Natural killer cell treated with Interleukin-12 subunit alpha and Interleukin-12 subunit beta and Interleukin-15 and Interleukin-18, amount 100 ng/mL, for 72 hours (primary cell): ENCODE measurements around the gene TTC33. TPM values are rescaled to one million over a fixed set of nuclear protein-coding genes. Genes with fewer than 3 reads are reported as not detected.
"Not testable (repeated sequence)": the region's sequence is repeated elsewhere in the genome, so short reads cannot be mapped to it uniquely, and the experiment has no call there.

Experiments
- ATAC-seq, 2 donors: fragments of 150-1000 bp; cut with Tn5 transposase in 1 of 2; sonication (Bioruptor Pico), chemical (Tn5 transposase) in 1 of 2; 2 replicates each; pipeline ENCODE4 v1.10.0; 2021
- DNase-seq: peaks from one replicate; pipeline ENCODE4 v3.0.0; 2022; ENCODE audit warnings: low spot score
- H3K27ac Mint-ChIP-seq, 2 donors: 1 replicate in 1 of 2; 2 replicates in 1 of 2; pipeline ENCODE4 v1.8.0; 2022; ENCODE audit warnings: mixed read lengths in 2 of 2, mild to moderate bottlenecking in 1 of 2, moderate library complexity in 1 of 2
- H3K27me3 Mint-ChIP-seq, 2 donors: 1 replicate in 1 of 2; 2 replicates in 1 of 2; pipeline ENCODE4 v1.8.0; 2022; ENCODE audit warnings: mixed read lengths in 2 of 2
- H3K36me3 Mint-ChIP-seq: one replicate; pipeline ENCODE4 v1.8.0; 2022; ENCODE audit warnings: mixed read lengths
- H3K4me1 Mint-ChIP-seq, 2 donors: 1 replicate in 1 of 2; 2 replicates in 1 of 2; pipeline ENCODE4 v1.8.0; 2022; ENCODE audit warnings: low read depth in 2 of 2, mixed read lengths in 2 of 2, mild to moderate bottlenecking in 1 of 2
- H3K4me3 Mint-ChIP-seq: one replicate; pipeline ENCODE4 v1.8.0; 2022; ENCODE audit warnings: mixed read lengths
- H3K9me3 Mint-ChIP-seq: 2 replicates; pipeline ENCODE4 v1.8.0; 2022; ENCODE audit warnings: mixed read lengths
- total RNA-seq, 2 donors: library from RNA; stranded (reverse); gene quantifications; one replicate each; pipeline ENCODE4 v1.2.3, GENCODE V29; 2022

Gene TTC33
- total RNA-seq, 2 donors from 2014 or later: 13.5 to 16.9 TPM

DNA sequence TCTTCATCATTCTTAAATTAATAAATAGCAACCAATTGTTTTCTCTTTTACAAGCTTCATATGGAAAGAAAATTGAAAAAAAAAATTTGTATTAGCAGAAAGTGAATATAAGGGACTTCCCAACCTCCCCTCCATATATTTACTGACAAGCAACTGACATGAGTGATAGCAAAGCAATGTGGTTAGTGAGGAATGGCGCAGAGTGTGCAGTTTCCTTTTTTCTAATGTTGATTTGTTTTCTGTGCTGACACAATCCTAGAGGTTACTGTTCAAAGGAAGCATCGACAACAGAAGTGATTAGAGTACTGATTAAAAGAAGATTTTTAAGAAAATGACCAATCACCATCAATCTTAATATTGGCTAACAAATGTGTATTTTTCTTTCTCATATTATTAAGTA lies 77.7 kb downstream of the TTC33 start:
- Mint-ChIP-seq H3K9me3 (no peaks in the 10 kb centered on the region), H3K27ac (peak overlapping the region; percentile 94 to 100), H3K4me3 (peak overlapping the region; percentile 100), H3K36me3 (peaks cover 32% of the 10 kb centered on the region), H3K27me3 (no peaks in the 10 kb centered on the region), H3K4me1 (peaks cover 42 to 69% of the 10 kb centered on the region in 2 donors)
- no peak for DNase-seq
- ATAC-seq: no peak

DNA sequence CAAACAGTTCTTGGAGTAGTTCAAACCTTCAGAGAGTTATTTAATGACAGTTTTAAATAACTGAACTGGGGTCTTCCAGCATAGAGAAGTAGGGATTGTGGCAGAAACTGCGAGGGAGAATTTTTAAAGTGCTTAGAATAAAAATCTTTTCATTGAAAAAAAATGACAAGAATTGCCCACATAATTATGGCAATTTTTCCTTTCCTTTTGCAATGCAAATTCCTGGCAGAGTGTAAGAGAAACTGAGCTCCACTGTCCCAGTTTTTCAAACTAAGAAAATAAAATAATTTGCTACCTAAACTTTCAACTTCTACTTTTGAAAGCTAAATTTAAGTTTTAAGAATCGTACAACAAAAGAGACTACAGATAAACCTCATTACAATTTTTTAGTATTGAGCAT lies 78.3 kb downstream of the TTC33 start:
- H3K36me3 Mint-ChIP-seq: peaks cover 26% of the 10 kb centered on the region
- peak overlapping the region; percentile 82 to 100 for H3K27ac Mint-ChIP-seq
- H3K4me1 Mint-ChIP-seq: peaks cover 45 to 71% of the 10 kb centered on the region in 2 donors
- ATAC-seq: no peak
- H3K27me3 Mint-ChIP-seq: no peaks in the 10 kb centered on the region
- H3K4me3 Mint-ChIP-seq: peak overlapping the region; percentile 66
- no peak for DNase-seq
- H3K9me3 Mint-ChIP-seq: no peaks in the 10 kb centered on the region

DNA sequence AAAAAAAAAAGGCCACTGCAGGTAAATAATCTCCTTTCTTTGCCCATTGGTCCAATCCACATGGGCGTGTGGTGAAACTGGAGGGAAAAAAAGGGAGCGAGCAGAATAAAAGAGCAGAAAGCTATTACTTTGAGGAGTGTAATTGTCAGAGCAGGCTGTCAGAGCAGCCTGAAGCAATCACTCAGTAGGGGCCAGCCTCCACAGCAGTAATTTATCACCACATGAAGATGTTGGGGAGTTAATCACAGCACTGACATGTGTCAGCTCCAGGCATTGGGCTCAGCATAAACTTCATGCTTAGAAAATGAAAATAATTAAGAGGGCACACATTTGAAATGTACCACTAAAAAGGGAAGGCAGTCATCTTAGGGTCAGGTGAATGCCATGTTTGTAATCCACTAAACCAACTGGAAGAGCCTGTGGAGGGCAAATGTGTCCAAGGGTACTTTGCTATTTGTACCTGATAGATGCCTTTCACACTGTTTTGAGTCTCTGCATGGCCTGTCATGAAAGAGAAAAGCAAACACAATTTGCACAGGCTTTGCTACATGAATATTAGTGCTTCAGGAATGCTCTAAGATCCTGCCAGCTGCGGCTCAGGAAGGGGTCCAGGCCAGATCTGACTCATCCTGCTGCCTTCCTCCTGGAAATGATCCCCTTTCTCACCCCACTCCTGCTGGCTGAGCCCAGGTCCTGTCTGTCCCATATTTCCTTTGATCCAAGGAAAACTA lies 79.0 kb downstream of the TTC33 start:
- H3K9me3 Mint-ChIP-seq: no peaks in the 10 kb centered on the region
- H3K4me1 Mint-ChIP-seq: peaks cover 45 to 67% of the 10 kb centered on the region in 2 donors
- H3K4me3 Mint-ChIP-seq: peak overlapping the region; percentile 66
- no peaks in the 10 kb centered on the region for H3K27me3 Mint-ChIP-seq
- DNase-seq (no peak), ATAC-seq (no peak)
- peaks cover 19% of the 10 kb centered on the region for H3K36me3 Mint-ChIP-seq
- peak overlapping the region; percentile 82 to 100 for H3K27ac Mint-ChIP-seq

DNA sequence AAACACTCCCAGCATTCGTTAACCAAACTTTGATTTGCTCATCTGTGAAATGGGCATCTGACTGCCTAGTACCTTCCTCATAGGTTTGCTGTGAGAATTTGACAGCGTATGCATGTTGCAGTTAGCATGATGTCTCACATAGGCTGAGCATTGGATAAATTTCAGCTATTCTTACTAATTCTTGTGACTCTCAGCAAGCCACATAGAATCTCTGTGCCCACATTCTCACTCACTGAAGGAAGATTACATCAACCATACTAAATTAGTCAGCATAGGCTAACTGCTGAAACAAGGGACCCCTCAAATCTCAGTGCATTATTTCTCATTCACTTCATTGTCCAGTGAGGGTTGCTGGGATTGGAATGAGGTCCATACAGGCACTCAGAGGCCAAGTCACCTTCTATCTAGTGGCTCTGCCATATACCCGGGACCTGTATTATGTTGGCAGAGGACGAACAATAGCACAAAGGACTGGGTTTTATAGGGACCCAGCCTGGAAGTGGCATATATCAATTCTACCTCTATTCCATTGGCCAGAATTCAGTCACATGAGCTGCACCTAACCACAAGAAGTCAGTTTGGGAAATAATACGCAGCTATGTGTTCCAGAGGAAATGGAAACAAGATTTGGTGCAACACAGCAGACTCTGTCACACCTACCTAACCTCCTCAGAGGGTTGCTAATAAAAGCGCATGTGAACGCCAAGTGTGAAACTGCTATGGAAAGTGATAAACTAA lies 80.2 kb downstream of the TTC33 start:
- Mint-ChIP-seq H3K27me3 (no peaks in the 10 kb centered on the region), H3K4me3 (peak overlapping the region; percentile 66), H3K9me3 (no peaks in the 10 kb centered on the region), H3K36me3 (peaks cover 7% of the 10 kb centered on the region), H3K4me1 (peaks cover 46 to 66% of the 10 kb centered on the region in 2 donors), H3K27ac (peak overlapping the region; percentile 82 to 100)
- ATAC-seq (peak in 1 of 2 donors; percentile 48), DNase-seq (no peak)

DNA sequence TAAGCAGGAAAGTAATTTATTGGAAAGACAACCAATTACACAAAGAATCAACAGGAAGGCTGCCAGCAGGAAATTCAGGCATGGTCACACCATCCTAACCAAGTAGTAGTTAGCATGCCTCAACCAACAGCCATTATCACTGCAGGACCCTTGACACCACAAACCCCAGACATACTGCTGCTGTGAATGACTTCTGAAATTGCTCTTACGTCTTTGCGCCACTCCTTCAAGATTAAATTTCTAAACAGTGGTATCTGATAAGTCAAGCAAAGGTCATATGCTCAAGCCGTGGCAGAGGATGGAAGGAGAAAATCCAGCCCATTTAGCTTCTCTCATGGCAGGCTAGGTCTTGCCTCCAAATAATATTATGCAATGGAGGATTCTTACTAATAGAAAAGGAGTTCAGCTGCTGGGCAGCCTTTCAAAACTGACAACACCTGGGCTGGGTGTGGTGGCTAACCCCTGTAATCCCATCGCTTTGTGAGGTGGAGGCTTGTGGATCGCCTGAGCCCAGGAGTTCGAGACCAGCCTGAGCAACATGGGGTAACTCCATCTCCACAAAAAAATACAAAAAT lies 81.0 kb downstream of the TTC33 start:
- Mint-ChIP-seq H3K27me3 (no peaks in the 10 kb centered on the region), H3K27ac (peak overlapping the region; percentile 82 to 100), H3K4me3 (peak overlapping the region; percentile 23)

DNA sequence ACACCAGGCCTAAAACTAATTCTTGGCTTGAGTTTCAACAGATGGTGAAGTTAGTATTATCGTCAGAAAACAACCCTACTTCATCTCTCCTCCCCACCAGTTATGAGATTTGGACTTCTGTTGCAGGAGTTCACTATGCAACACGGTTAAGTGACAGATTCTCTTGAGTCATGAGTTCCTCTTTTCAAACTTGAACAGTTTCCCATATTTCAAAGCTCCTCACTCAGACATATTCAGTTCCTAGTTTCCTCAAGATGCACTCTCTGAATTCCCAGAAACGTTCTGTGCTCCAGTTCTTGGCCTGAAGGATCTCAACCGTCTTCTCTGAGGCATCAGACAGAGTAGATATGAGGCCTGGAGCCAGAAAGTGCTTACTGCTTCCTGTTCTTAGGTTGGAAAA lies 83.3 kb downstream of the TTC33 start:
- H3K9me3 Mint-ChIP-seq: no peaks in the 10 kb centered on the region
- DNase-seq: no peak
- H3K4me3 Mint-ChIP-seq: no peak overlapping the region
- no peak overlapping the region for H3K27ac Mint-ChIP-seq
- H3K36me3 Mint-ChIP-seq: no peaks in the 10 kb centered on the region
- peaks cover 44 to 62% of the 10 kb centered on the region in 2 donors for H3K4me1 Mint-ChIP-seq
- no peaks in the 10 kb centered on the region for H3K27me3 Mint-ChIP-seq
- no peak for ATAC-seq

More for the DNA sequence above, 81.0 kb downstream of the TTC33 start:
- DNase-seq (no peak), ATAC-seq (no peak)
- H3K9me3 Mint-ChIP-seq: no peaks in the 10 kb centered on the region
- peaks cover 53 to 70% of the 10 kb centered on the region in 2 donors for H3K4me1 Mint-ChIP-seq
- H3K36me3 Mint-ChIP-seq: no peaks in the 10 kb centered on the region

DNA sequence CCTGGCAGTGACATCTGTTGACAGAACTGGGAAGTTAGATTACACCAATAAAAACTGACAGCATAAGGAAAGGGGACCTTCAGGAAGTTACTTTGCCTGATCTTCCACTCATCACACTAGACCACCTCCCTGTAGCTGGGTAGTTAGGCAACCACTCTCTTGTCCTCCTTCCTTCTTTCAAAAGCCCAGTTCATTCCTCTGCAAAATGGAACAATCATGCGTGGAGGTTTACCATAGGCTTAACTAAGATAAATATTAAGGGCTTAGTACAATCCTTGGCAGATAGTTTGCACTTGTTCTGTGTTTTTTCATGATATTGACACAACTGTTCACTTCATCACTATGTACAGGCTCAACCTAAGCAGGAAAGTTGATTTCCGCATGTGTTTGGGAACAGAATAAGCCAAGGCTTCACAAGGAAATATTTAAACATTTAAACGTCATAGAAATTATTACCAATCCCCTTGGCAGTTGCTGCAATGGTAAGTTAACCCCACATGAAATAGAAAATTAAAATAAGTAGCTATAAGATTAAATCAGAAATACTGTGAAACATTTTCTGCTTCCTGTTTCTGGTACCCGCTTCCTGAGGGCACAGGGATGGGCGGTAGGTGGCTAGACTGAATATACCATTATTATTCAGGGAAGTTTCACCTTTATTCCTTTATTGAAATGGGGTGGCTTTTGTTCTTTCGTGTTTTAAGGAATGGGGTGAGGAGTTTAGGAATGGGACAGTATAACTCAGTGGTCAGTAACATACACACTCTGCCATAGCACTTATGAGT lies 86.0 kb downstream of the TTC33 start:
- Mint-ChIP-seq H3K9me3 (no peaks in the 10 kb centered on the region), H3K36me3 (no peaks in the 10 kb centered on the region), H3K27ac (peak overlapping the region; percentile 5 to 16), H3K4me3 (no peak overlapping the region), H3K27me3 (no peaks in the 10 kb centered on the region), H3K4me1 (peaks cover 22 to 40% of the 10 kb centered on the region in 2 donors)
- no peak for ATAC-seq
- no peak for DNase-seq

DNA sequence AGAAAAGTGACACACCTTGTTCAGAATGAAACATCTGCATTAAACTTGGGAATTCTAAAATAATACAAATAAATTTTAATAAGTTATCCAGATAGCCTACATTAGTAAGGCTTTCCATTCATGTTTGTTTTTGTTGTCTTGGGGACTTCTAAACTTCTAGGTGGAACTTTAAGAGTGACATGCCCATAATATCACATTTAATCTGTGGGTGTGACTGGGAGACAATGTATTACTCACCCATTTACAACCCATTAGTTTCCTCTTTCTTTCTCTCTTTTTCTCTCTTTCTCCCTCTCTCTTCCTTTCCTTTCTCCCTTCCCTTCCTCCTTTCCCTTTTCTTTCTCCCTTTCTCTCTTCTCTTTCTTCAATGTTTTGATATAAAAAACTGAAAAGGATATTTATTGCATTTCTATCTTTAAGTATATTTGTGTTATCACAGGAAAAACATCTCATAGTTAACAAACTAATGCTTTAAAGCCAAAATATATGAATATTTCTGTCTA lies 88.5 kb downstream of the TTC33 start:
- Mint-ChIP-seq H3K36me3 (no peaks in the 10 kb centered on the region), H3K4me3 (no peak overlapping the region), H3K4me1 (peaks cover 12 to 25% of the 10 kb centered on the region in 2 donors), H3K27me3 (no peaks in the 10 kb centered on the region), H3K9me3 (no peaks in the 10 kb centered on the region), H3K27ac (peak overlapping the region in 1 of 2 donors; percentile 59)
- ATAC-seq: no peak
- DNase-seq: no peak

DNA sequence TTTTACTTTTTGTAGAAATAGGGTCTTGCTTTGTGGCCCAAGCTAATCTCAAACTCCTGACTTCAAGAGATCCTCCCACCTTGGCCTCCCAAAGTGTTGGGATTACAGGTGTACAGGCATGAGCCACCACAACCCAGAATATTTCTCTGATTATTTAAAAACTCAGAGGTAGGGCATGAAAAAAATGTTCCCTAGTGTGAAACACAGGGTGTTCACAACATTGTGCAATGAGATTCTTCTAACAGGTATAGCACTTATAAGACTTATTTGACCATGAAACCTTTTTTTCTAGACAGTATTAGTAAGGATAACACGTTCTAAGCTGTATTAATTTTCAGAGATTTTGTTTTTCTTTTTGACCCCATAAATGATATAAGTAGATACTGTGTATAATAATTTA lies 89.1 kb downstream of the TTC33 start:
- Mint-ChIP-seq H3K4me1 (peaks cover 12 to 25% of the 10 kb centered on the region in 2 donors), H3K9me3 (no peaks in the 10 kb centered on the region), H3K27me3 (no peaks in the 10 kb centered on the region), H3K27ac (no peak overlapping the region), H3K36me3 (no peaks in the 10 kb centered on the region), H3K4me3 (no peak overlapping the region)
- ATAC-seq (no peak), DNase-seq (no peak)

DNA sequence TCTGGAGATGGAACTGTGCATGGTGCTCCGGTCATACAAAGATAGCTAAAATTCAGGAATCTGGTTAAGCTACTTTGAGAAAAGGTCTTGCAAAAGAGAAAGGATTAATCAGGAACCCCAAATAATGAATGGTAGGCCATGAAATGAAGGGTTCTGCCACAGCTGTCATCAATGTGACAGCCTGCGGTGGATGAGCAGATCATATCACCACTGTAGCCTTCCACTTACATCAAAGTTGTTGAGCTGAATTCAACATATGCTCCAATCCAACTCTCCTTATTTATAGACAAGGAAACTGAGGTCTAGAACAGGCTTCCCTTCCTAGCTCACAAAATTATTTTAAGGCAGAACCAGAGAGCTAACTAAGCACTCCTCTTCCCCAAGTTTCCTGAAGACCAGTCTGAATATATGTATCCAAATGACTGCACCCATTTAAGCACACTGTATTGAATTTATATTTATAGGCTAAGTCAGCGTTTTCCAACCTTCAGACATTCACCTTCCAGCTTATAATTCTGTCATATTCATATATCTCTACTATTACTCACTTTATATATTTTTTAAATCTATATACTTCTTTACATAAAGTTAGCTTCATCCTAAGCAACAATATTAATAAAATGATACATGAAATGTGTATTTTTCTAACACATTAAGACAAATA lies 90.0 kb downstream of the TTC33 start:
- H3K27me3 Mint-ChIP-seq: no peaks in the 10 kb centered on the region

DNA sequence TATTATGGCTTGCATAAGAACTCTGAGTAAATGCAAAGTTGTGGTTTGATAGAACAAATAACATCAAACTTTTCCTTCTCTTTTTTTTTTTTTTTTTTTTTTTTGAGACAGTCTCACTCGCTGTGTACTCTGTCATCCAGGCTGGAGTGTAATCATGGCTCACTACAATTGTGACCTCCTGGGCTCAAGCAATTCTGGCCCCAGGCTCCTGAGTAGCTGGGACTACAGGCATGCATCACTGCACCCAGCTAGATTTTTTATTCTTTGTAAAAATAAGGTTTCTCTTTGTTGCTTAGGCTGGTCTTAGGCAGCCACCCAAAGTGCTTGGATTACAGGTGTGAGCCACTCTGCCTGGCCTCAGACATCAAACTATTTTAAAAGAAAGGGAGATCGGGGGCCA lies 95.0 kb downstream of the TTC33 start:
- H3K27ac Mint-ChIP-seq: no peak overlapping the region
- peaks cover under 1 to 6% of the 10 kb centered on the region in 2 donors for H3K4me1 Mint-ChIP-seq
- H3K27me3 Mint-ChIP-seq: peaks cover 0 to 2% of the 10 kb centered on the region in 2 donors
- no peaks in the 10 kb centered on the region for H3K36me3 Mint-ChIP-seq
- H3K4me3 Mint-ChIP-seq: no peak overlapping the region
- H3K9me3 Mint-ChIP-seq: peaks cover 4% of the 10 kb centered on the region
- ATAC-seq (no peak), DNase-seq (no peak)

More for the DNA sequence above, 90.0 kb downstream of the TTC33 start:
- H3K4me3 Mint-ChIP-seq: no peak overlapping the region
- peaks cover 12 to 25% of the 10 kb centered on the region in 2 donors for H3K4me1 Mint-ChIP-seq
- no peaks in the 10 kb centered on the region for H3K36me3 Mint-ChIP-seq
- ATAC-seq (no peak), DNase-seq (no peak)
- no peaks in the 10 kb centered on the region for H3K9me3 Mint-ChIP-seq
- H3K27ac Mint-ChIP-seq: no peak overlapping the region

DNA sequence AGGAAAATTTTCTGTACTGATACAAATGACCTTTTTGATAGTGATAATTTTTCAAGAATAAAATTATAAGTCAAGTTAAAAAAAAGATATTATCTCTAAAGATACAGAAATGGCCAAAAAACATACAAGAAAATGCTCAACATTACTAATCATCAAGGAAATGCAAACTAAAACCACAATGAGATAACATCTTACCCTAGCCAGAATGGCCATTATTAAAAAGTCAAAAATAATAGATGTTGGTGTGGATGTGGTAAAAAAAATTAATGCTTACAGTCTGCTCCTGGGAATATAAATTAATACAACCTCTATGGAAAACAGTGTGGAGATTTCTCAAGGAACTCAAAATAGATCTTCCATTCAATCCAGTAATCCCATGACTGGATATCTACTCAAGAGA lies 99.0 kb downstream of the TTC33 start:
- Mint-ChIP-seq H3K4me1 (peaks cover 33 to 43% of the 10 kb centered on the region in 2 donors), H3K27ac (no peak overlapping the region), H3K4me3 (no peak overlapping the region), H3K27me3 (peaks cover 0 to 2% of the 10 kb centered on the region in 2 donors), H3K9me3 (peaks cover 4% of the 10 kb centered on the region), H3K36me3 (no peaks in the 10 kb centered on the region)
- ATAC-seq (no peak), DNase-seq (no peak)

DNA sequence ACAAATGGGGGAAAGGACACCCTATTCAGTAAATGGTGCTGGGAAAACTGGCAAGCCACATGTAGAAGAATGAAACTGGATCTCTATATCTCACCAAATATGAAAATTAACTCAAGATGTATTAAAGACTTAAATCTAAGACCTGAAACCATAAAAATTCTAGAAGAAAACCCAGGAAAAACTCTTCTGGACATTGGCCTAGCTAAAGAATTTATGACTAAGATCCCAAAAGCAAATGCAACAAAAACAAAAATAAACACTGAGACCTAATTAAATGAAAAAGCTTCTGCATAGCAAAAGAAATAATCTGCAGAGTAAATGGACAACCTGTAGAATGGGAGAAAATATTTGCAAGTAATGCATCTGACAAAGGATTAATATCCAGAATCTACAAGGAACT lies 99.7 kb downstream of the TTC33 start:
- H3K9me3 Mint-ChIP-seq, H3K27me3 Mint-ChIP-seq, DNase-seq, H3K27ac Mint-ChIP-seq, H3K36me3 Mint-ChIP-seq, ATAC-seq, H3K4me3 Mint-ChIP-seq: not testable (repeated sequence)
- H3K4me1 Mint-ChIP-seq: peaks cover 33 to 43% of the 10 kb centered on the region in 2 donors
